Endothelial cell (in vitro differentiated cells): ENCODE data around the gene IFITM5. TPM values are rescaled to one million over a fixed set of nuclear protein-coding genes. Genes with fewer than 3 reads are reported as not detected.

ENCODE experiments used
- DNase-seq: peaks from one replicate; pipeline ENCODE4 v3.0.0; 2021; ENCODE audit warnings: low spot score
- H3K27ac Mint-ChIP-seq: one replicate; pipeline ENCODE4 v1.8.0; 2021; ENCODE audit warnings: mixed read lengths, inconsistent platforms; ENCODE audit not compliant: unreplicated experiment
- H3K27me3 Mint-ChIP-seq: one replicate; pipeline ENCODE4 v1.8.0; 2021; ENCODE audit warnings: mild to moderate bottlenecking, moderate library complexity, mixed read lengths, inconsistent platforms; ENCODE audit not compliant: unreplicated experiment
- H3K36me3 Mint-ChIP-seq: one replicate; pipeline ENCODE4 v1.8.0; 2021; ENCODE audit warnings: mild to moderate bottlenecking, low read depth, mixed read lengths, inconsistent platforms; ENCODE audit not compliant: unreplicated experiment
- H3K4me1 Mint-ChIP-seq: one replicate; pipeline ENCODE4 v1.8.0; 2021; ENCODE audit warnings: mild to moderate bottlenecking, mixed read lengths, inconsistent platforms; ENCODE audit not compliant: unreplicated experiment
- H3K4me3 Mint-ChIP-seq: one replicate; pipeline ENCODE4 v1.8.0; 2021; ENCODE audit warnings: mild to moderate bottlenecking, mixed read lengths, inconsistent platforms; ENCODE audit not compliant: unreplicated experiment
- H3K9me3 Mint-ChIP-seq: one replicate; pipeline ENCODE4 v1.8.0; 2021; ENCODE audit warnings: mixed read lengths, inconsistent platforms; ENCODE audit not compliant: unreplicated experiment
- CTCF ChIP-seq: fragments of 200-600 bp; sonication (generic); IDR thresholded peaks from one replicate; pipeline ENCODE4 v1.5.0; 2021; ENCODE audit warnings: antibody characterized with exemption; ENCODE audit not compliant: unreplicated experiment
- total RNA-seq: library from RNA; stranded (reverse); fragmentation: NEBNext Ultra II Directional; extraction: Animal tissue kit (Norgen Biotek cat#: 25700); gene quantifications from one replicate; pipeline ENCODE4 v1.2.1, GENCODE V29; 2021; ENCODE audit not compliant: unreplicated experiment

IFITM5 gene
- total RNA-seq, 1 donor from 2014 or later, result not detected

GRCh38 chr11:284105-285020 lies 15.0 kb downstream of the IFITM5 start:
- Mint-ChIP-seq H3K27me3 (peaks cover 31% of the 10 kb centered on the region), H3K27ac (no peak overlapping the region)
- no peak for TF ChIP-seq CTCF

GRCh38 chr11:283405-284104 lies 15.8 kb downstream of the IFITM5 start:
- Mint-ChIP-seq H3K4me3 (peak overlapping the region; percentile 84), H3K9me3 (peaks cover 4% of the 10 kb centered on the region), H3K36me3 (peaks cover 5% of the 10 kb centered on the region), H3K4me1 (no peaks in the 10 kb centered on the region), H3K27ac (peak overlapping the region; percentile 24), H3K27me3 (peaks cover 30% of the 10 kb centered on the region)
- DNase-seq, result no peak
- no peak for TF ChIP-seq CTCF

More at GRCh38 chr11:284105-285020, 15.0 kb downstream of the IFITM5 start:
- peaks cover 4% of the 10 kb centered on the region for H3K9me3 Mint-ChIP-seq
- H3K4me1 Mint-ChIP-seq, result no peaks in the 10 kb centered on the region
- no peak overlapping the region for H3K4me3 Mint-ChIP-seq
- DNase-seq, result no peak
- H3K36me3 Mint-ChIP-seq, result peaks cover 5% of the 10 kb centered on the region

- TF ChIP-seq CTCF, result no peak
- peaks cover 30% of the 10 kb centered on the region for H3K27me3 Mint-ChIP-seq
- peaks cover 5% of the 10 kb centered on the region for H3K36me3 Mint-ChIP-seq
- H3K4me3 Mint-ChIP-seq, result no peak overlapping the region
- no peaks in the 10 kb centered on the region for H3K4me1 Mint-ChIP-seq
- peaks cover 4% of the 10 kb centered on the region for H3K9me3 Mint-ChIP-seq
- no peak overlapping the region for H3K27ac Mint-ChIP-seq
- no peak for DNase-seq
These were observed 16.5 kb downstream of the IFITM5 start for GRCh38 chr11:282630-283360.

- H3K27ac Mint-ChIP-seq, result peak overlapping the region; percentile 74
- H3K9me3 Mint-ChIP-seq, result peaks cover 4% of the 10 kb centered on the region
- TF ChIP-seq CTCF, result no peak
- peaks cover 28% of the 10 kb centered on the region for H3K27me3 Mint-ChIP-seq
- DNase-seq, result no peak
- H3K4me3 Mint-ChIP-seq, result peak overlapping the region; percentile 42
- H3K36me3 Mint-ChIP-seq, result peaks cover 5% of the 10 kb centered on the region
- no peaks in the 10 kb centered on the region for H3K4me1 Mint-ChIP-seq
These were observed 17.2 kb downstream of the IFITM5 start for GRCh38 chr11:282171-282570.
